Erythroblast (primary cell): ENCODE results near the gene JAZF1.

Source experiments
- GATA1 ChIP-seq: IDR thresholded peaks from 2 replicates; pipeline ENCODE4 v1.6.1; 2011; ENCODE audit warnings: low read depth, mild to moderate bottlenecking, control low read depth, low read length, moderate library complexity
- POLR2A ChIP-seq: IDR thresholded peaks from 2 replicates; pipeline ENCODE4 v1.6.1; 2011; ENCODE audit warnings: mild to moderate bottlenecking, low read length

GRCh38 chr7:28055161-28055544 lies 125.4 kb downstream of the JAZF1 start:
- TF ChIP-seq POLR2A (no peak), GATA1 (no peak)
